Measurements from ENCODE around the gene ZNF536. TPM values are rescaled to one million over a fixed set of nuclear protein-coding genes. Genes with fewer than 3 reads are reported as not detected.

The ZNF536 gene
- total and polyA plus RNA-seq, 2 donors (not counting 3 experiments of a cell fraction or from before 2014, with no cell fraction given), result not detected

GRCh38 chr19:30450100-30450499 is 77.9 kb downstream of the ZNF536 start:
- H2AFZ ChIP-seq (ENCODE audit: low read depth, low read length), result no peak overlapping the region
- H4K20me1 ChIP-seq (replicated peaks; ENCODE audit: control insufficient read depth, extremely low read depth, insufficient read depth, low read length), result no peaks in the 10 kb centered on the region
- FAIRE-seq, result no peak
- H3K4me1 ChIP-seq (ENCODE audit: control insufficient read depth, extremely low read depth, insufficient read depth, low read length), result no peaks in the 10 kb centered on the region
- dilution Hi-C loops (cut with MboI; ENCODE audit: extremely low pct_ligation_motif_present, low sequenced_read_pairs), result no loop called here
- TF ChIP-seq GATA2 (IDR thresholded peaks at IDR 0.05; ENCODE audit: insufficient read depth, insufficient read length, low read depth, low read length) (no peak), FOS (IDR thresholded peaks at IDR 0.05; ENCODE audit: borderline replicate concordance, insufficient read depth, low read length) (no peak), MYC (IDR thresholded peaks at IDR 0.05; ENCODE audit: low read depth, low read length) (no peak), POLR2AphosphoS5 (IDR thresholded peaks at IDR 0.05; ENCODE audit: insufficient read depth, low read depth, low read length) (no peak), CTCF (IDR thresholded peaks at IDR 0.05; ENCODE audit: extremely low read depth in 1 of 2, insufficient read depth in 1 of 2, low read depth in 1 of 2, low read length in 2 of 2) (no peak), POLR2A (IDR thresholded peaks at IDR 0.05; ENCODE audit: low read depth, low read length) (no peak), JUN (IDR thresholded peaks at IDR 0.05; ENCODE audit: borderline replicate concordance, insufficient read depth, insufficient read length, low read depth) (no peak), EZH2 (IDR thresholded peaks at IDR 0.05; ENCODE audit: borderline replicate concordance, low read depth, low read length, severe bottlenecking) (no peak)
- TF ChIP-seq, protein P1, sequence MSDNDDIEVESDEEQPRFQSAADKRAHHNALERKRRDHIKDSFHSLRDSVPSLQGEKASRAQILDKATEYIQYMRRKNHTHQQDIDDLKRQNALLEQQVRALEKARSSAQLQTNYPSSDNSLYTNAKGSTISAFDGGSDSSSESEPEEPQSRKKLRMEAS (IDR thresholded peaks at IDR 0.05; ENCODE audit: insufficient read depth, insufficient read length), result no peak
- no peak overlapping the region for H3K4me3 ChIP-seq (replicated peaks in 1 of 3; ENCODE audit: insufficient read depth in 1 of 3, low read depth in 1 of 3, low read length in 3 of 3)
- POLR2A ChIA-PET, result no interaction called here
- H3K9me1 ChIP-seq (replicated peaks; ENCODE audit: control insufficient read depth, extremely low read depth, insufficient read depth, low read length), result no peaks in the 10 kb centered on the region
- no peaks in the 10 kb centered on the region for H3K27me3 ChIP-seq (ENCODE audit: control insufficient read depth in 2 of 2, insufficient read depth in 2 of 2, low read length in 2 of 2)
- no peak for DNase-seq (ENCODE audit: low read depth, low spot score)
- no peak overlapping the region for H3K9ac ChIP-seq (replicated peaks; ENCODE audit: extremely low read depth, insufficient read depth, low read length)
- H3K9me3 ChIP-seq (replicated peaks; ENCODE audit: control insufficient read depth, insufficient read depth, low read length), result peaks cover 2% of the 10 kb centered on the region
- no peaks in the 10 kb centered on the region for H3K79me2 ChIP-seq (ENCODE audit: control insufficient read depth, insufficient read depth, low read length)
- BruUV-seq (replicated peaks), result no TSS peak
- H3K4me2 ChIP-seq (ENCODE audit: insufficient read depth, low read length), result no peak overlapping the region
- no peaks in the 10 kb centered on the region for H3K36me3 ChIP-seq (ENCODE audit: control insufficient read depth in 2 of 2, extremely low read depth in 1 of 2, insufficient read depth in 2 of 2, low read length in 2 of 2)
- no peak overlapping the region for H3K27ac ChIP-seq (ENCODE audit: insufficient read depth, low read depth, low read length)
- intact Hi-C loops (cut with micrococcal nuclease), result no loop called here
- CTCF ChIA-PET, result no interaction called here
